ENCODE data around the gene NACC2. TPM values are rescaled to one million over a fixed set of nuclear protein-coding genes. Genes with fewer than 3 reads are reported as not detected.
A peak's percentile ranks its signal among the peaks of the same experiment; 100 is the strongest.

NACC2 gene
- total and polyA plus RNA-seq, 7 donors: 8.5 to 33.5 (median 18.4) TPM

GRCh38 chr9:136013524-136014034, 81.5 kb downstream of the NACC2 start:
- Histone ChIP-seq H3K27me3 (ENCODE audit: insufficient read depth in 3 of 3, low read length in 2 of 3) (no peaks in the 10 kb centered on the region), H3K27ac (no peak overlapping the region), H3K9me3 (no peaks in the 10 kb centered on the region), H3K4me3 (no peak overlapping the region), H3K4me1 (peaks cover 10% of the 10 kb centered on the region), H3K36me3 (ENCODE audit: insufficient read depth in 1 of 2, low read depth in 1 of 2) (peaks cover 0 to 54% of the 10 kb centered on the region in 2 donors)
- no peak for ATAC-seq
- TF ChIP-seq CTCF (IDR thresholded peaks at IDR 0.05): no peak
- peak in 1 of 2 donors; percentile 9 for DNase-seq
- intact Hi-C loops (cut with DNase I): no loop called here
- WGBS, 3 donors: 89 to 94% (median 91%) methylated on average over 15 to 21 of the region's 21 CpGs

- 87 to 91% (median 90%) methylated on average over 21 to 22 of the region's 22 CpGs for WGBS, 3 donors
- no peaks in the 10 kb centered on the region for H3K27me3 ChIP-seq (ENCODE audit: insufficient read depth in 3 of 3, low read length in 2 of 3)
- ATAC-seq: no peak
- peaks cover 10% of the 10 kb centered on the region for H3K4me1 ChIP-seq
- no peak overlapping the region for H3K4me3 ChIP-seq
- H3K27ac ChIP-seq: no peak overlapping the region
- DNase-seq: peak; percentile 9 to 58
- H3K9me3 ChIP-seq: no peaks in the 10 kb centered on the region
- intact Hi-C loops (cut with DNase I): no loop called here
- peaks cover 0 to 57% of the 10 kb centered on the region in 2 donors for H3K36me3 ChIP-seq (ENCODE audit: insufficient read depth in 1 of 2, low read depth in 1 of 2)
- TF ChIP-seq CTCF (IDR thresholded peaks at IDR 0.05): no peak
These were observed 82.0 kb downstream of the NACC2 start for GRCh38 chr9:136013116-136013515.

DNA sequence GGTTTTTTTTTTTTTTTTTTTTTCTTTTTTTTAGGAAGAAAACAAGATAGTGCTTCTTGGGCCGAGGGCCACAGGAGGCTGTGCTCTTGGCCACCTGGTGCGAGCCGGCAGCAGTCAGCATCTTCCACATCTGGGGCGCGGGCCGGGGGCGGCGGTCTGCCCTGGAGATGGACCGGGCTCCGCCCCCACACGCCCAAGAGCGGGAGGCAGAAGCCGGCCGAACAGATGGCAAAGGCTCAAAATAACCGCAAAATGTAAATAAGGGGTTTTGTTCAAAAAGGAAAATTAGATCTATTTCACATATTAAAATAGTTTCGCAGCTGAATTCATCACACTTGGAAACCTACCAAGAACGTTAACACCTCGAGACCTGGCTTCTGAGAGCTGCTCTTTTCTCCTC, 82.4 kb downstream of the NACC2 start:
- no peaks in the 10 kb centered on the region for H3K27me3 ChIP-seq (ENCODE audit: insufficient read depth in 3 of 3, low read length in 2 of 3)
- H3K4me3 ChIP-seq: peak overlapping the region; percentile 24
- peaks cover 0 to 62% of the 10 kb centered on the region in 2 donors for H3K36me3 ChIP-seq (ENCODE audit: insufficient read depth in 1 of 2, low read depth in 1 of 2)
- H3K4me1 ChIP-seq: peaks cover 10% of the 10 kb centered on the region
- 70 to 72% (median 72%) methylated on average over 18 of the region's 18 CpGs for WGBS, 3 donors
- ATAC-seq (no peak), DNase-seq (peak; percentile 26 to 59)
- TF ChIP-seq CTCF (IDR thresholded peaks at IDR 0.05): no peak
- intact Hi-C loops (cut with DNase I): no loop called here
- H3K27ac ChIP-seq: peak overlapping the region; percentile 55
- no peaks in the 10 kb centered on the region for H3K9me3 ChIP-seq

GRCh38 chr9:136011703-136012496, 83.2 kb downstream of the NACC2 start:
- no peak for TF ChIP-seq CTCF (IDR thresholded peaks at IDR 0.05)
- H3K27ac ChIP-seq: peak overlapping the region; percentile 55
- peak; percentile 26 to 65 (median 50) for ATAC-seq
- H3K36me3 ChIP-seq (ENCODE audit: insufficient read depth in 1 of 2, low read depth in 1 of 2): peaks cover 0 to 63% of the 10 kb centered on the region in 2 donors
- no peaks in the 10 kb centered on the region for H3K27me3 ChIP-seq (ENCODE audit: insufficient read depth in 3 of 3, low read length in 2 of 3)
- no peaks in the 10 kb centered on the region for H3K9me3 ChIP-seq
- WGBS, 3 donors: 76 to 79% (median 78%) methylated on average over 53 to 59 of the region's 59 CpGs
- intact Hi-C loops (cut with DNase I): no loop called here
- peak overlapping the region; percentile 24 for H3K4me3 ChIP-seq
- DNase-seq: peak; percentile 83 to 88
- peaks cover 10% of the 10 kb centered on the region for H3K4me1 ChIP-seq
